C4-2B (cell line): ENCODE results near the gene STAT5A.

Experiments
- ZFX ChIP-seq: fragments of 450-650 bp; IDR thresholded peaks from 2 replicates; pipeline ENCODE4 v1.6.1; 2017
- TF ChIP-seq, protein P1 (sequence below): fragments of 450-650 bp; conservative IDR thresholded peaks from 2 replicates; pipeline ENCODE4 v1.5.1; 2017; ENCODE audit warnings: mild to moderate bottlenecking

DNA sequence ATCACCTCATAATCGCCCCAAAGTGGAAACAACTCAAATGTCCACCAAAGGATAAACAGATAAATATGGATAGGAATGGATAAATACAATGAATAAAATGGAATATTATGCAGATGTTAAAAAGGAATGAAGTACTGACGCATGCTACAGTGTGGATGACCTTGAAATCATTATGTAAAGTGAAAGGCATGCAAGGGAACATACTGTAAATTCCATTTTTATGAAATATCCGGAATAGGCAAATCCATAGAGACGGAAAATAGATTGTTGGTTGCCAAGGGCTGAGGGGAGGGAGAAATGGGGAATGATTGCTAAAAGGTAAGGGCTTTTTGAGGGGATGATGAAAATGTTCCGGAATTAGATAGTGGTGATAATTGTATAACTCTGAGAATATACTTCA, 48.1 kb upstream of the STAT5A start:
- TF ChIP-seq, protein P1, sequence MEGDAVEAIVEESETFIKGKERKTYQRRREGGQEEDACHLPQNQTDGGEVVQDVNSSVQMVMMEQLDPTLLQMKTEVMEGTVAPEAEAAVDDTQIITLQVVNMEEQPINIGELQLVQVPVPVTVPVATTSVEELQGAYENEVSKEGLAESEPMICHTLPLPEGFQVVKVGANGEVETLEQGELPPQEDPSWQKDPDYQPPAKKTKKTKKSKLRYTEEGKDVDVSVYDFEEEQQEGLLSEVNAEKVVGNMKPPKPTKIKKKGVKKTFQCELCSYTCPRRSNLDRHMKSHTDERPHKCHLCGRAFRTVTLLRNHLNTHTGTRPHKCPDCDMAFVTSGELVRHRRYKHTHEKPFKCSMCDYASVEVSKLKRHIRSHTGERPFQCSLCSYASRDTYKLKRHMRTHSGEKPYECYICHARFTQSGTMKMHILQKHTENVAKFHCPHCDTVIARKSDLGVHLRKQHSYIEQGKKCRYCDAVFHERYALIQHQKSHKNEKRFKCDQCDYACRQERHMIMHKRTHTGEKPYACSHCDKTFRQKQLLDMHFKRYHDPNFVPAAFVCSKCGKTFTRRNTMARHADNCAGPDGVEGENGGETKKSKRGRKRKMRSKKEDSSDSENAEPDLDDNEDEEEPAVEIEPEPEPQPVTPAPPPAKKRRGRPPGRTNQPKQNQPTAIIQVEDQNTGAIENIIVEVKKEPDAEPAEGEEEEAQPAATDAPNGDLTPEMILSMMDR, result no peak
- no peak for TF ChIP-seq ZFX
